GM23338 (cell line): ENCODE results near the gene SLC25A36. TPM values are rescaled to one million over a fixed set of nuclear protein-coding genes. Genes with fewer than 3 reads are reported as not detected.
A peak's percentile ranks its signal among the peaks of the same experiment; 100 is the strongest.

Experiments
- ATAC-seq: fragments of 200-7000 bp; cut with Tn5 transposase; 3 replicates; pipeline ENCODE4 v1.9.1; 2020
- DNase-seq: peaks from one replicate; pipeline ENCODE4 v3.0.0-alpha.2; 2015; ENCODE audit warnings: low spot score
- H2AFZ ChIP-seq: fragments of 200-600 bp; sonication (generic); 2 replicates; pipeline ENCODE4 v1.8.0; 2016; ENCODE audit warnings: antibody characterized with exemption, mild to moderate bottlenecking, moderate library complexity
- H3F3A ChIP-seq: fragments of 200-600 bp; sonication (generic); replicated peaks from 2 replicates; pipeline ENCODE4 v1.8.0; 2017; ENCODE audit warnings: antibody characterized with exemption, mixed run types, low read depth
- H3K27ac ChIP-seq: fragments of 200-600 bp; sonication (generic); 2 replicates; pipeline ENCODE4 v1.6.1; 2016; ENCODE audit warnings: low read depth
- H3K27me3 ChIP-seq: fragments of 200-600 bp; sonication (generic); 2 replicates; pipeline ENCODE4 v1.8.0; 2016; ENCODE audit warnings: mild to moderate bottlenecking, mixed run types, moderate library complexity; ENCODE audit not compliant: insufficient read depth
- H3K36me3 ChIP-seq: fragments of 200-600 bp; sonication (generic); 2 replicates; pipeline ENCODE4 v1.8.0; 2016; ENCODE audit warnings: mild to moderate bottlenecking; ENCODE audit not compliant: insufficient read depth
- H3K4me1 ChIP-seq: fragments of 200-600 bp; sonication (generic); 2 replicates; pipeline ENCODE4 v1.8.0; 2016; ENCODE audit warnings: mild to moderate bottlenecking, moderate library complexity; ENCODE audit not compliant: insufficient read depth
- H3K4me2 ChIP-seq: fragments of 200-600 bp; sonication (generic); 2 replicates; pipeline ENCODE4 v1.7.1; 2017; ENCODE audit warnings: mixed run types
- H3K4me3 ChIP-seq: fragments of 200-600 bp; sonication (generic); 2 replicates; pipeline ENCODE4 v1.6.1; 2016; ENCODE audit warnings: mixed run types
- H3K79me2 ChIP-seq: fragments of 200-600 bp; sonication (generic); replicated peaks from 2 replicates; pipeline ENCODE4 v1.8.0; 2017; ENCODE audit warnings: mild to moderate bottlenecking; ENCODE audit not compliant: insufficient read depth
- H3K9me2 ChIP-seq: fragments of 200-600 bp; sonication (generic); 2 replicates; pipeline ENCODE4 v1.8.0; 2017; ENCODE audit not compliant: insufficient read depth
- H4K20me1 ChIP-seq: fragments of 200-600 bp; sonication (generic); replicated peaks from 2 replicates; pipeline ENCODE4 v1.8.0; 2017; ENCODE audit warnings: mild to moderate bottlenecking; ENCODE audit not compliant: insufficient read depth
- H3K27ac Mint-ChIP-seq: 2 replicates; pipeline ENCODE4 v1.8.0; 2020; ENCODE audit warnings: inconsistent platforms, mild to moderate bottlenecking, moderate library complexity, mixed read lengths
- H3K27me3 Mint-ChIP-seq: 3 replicates; pipeline ENCODE4 v1.8.0; 2022; ENCODE audit warnings: low read depth, mild to moderate bottlenecking, moderate library complexity, mixed read lengths, inconsistent platforms; ENCODE audit not compliant: insufficient read depth, poor library complexity
- H3K36me3 Mint-ChIP-seq: 3 replicates; pipeline ENCODE4 v1.8.0; 2021; ENCODE audit warnings: low read depth, mild to moderate bottlenecking, inconsistent platforms, moderate library complexity, mixed read lengths
- H3K4me1 Mint-ChIP-seq: 3 replicates; pipeline ENCODE4 v1.8.0; 2020; ENCODE audit warnings: mild to moderate bottlenecking, inconsistent platforms, mixed read lengths
- H3K4me3 Mint-ChIP-seq: 3 replicates; pipeline ENCODE4 v1.8.0; 2021; ENCODE audit warnings: moderate library complexity, mild to moderate bottlenecking, inconsistent platforms, mixed read lengths
- H3K9me3 Mint-ChIP-seq: 3 replicates; pipeline ENCODE4 v1.8.0; 2020; ENCODE audit warnings: moderate library complexity, mild to moderate bottlenecking, inconsistent platforms, mixed read lengths
- CREB1 ChIP-seq: fragments of 250-450 bp; sonication (Bioruptor Pico); IDR thresholded peaks from 2 replicates; pipeline ENCODE4 v1.5.0; 2020; ENCODE audit warnings: low read depth, mild to moderate bottlenecking, moderate library complexity
- EZH2 ChIP-seq: fragments of 200-600 bp; sonication (generic); IDR thresholded peaks from one replicate; pipeline ENCODE4 v1.8.0; 2017; ENCODE audit warnings: antibody characterized with exemption, mild to moderate bottlenecking, low read depth; ENCODE audit not compliant: unreplicated experiment
- EZH2phosphoT487 ChIP-seq: fragments of 200-600 bp; sonication (generic); IDR thresholded peaks from one replicate; pipeline ENCODE4 v1.8.1; 2018; ENCODE audit warnings: antibody characterized with exemption; ENCODE audit not compliant: unreplicated experiment
- NANOG ChIP-seq: IDR thresholded peaks from 2 replicates; pipeline ENCODE4 v1.6.1; 2016; ENCODE audit warnings: antibody characterized with exemption, borderline replicate concordance
- POLR2AphosphoS5 ChIP-seq: IDR thresholded peaks from 2 replicates; pipeline ENCODE4 v1.6.1; 2016; ENCODE audit warnings: antibody characterized with exemption, low read depth
- STAT1 ChIP-seq: IDR thresholded peaks from one replicate; pipeline ENCODE4 v1.6.1; 2016; ENCODE audit warnings: antibody characterized with exemption; ENCODE audit not compliant: unreplicated experiment
- ZNF331 ChIP-seq: fragments of 250-450 bp; sonication (Bioruptor Pico); IDR thresholded peaks from 2 replicates; pipeline ENCODE4 v1.5.0; 2020; ENCODE audit warnings: low read depth, mild to moderate bottlenecking, moderate library complexity
- polyA plus RNA-seq: library from polyadenylated mRNA; unstranded; fragments of >200 nt; fragmentation: Nextera tagmentation; extraction: Ambion mirVana; gene quantifications from 2 replicates; pipeline ENCODE4 v1.2.1, GENCODE V29; 2016
- total RNA-seq: library from RNA; depleted of rRNA; stranded (reverse); fragments of >200 nt; shearing (Covaris generic); gene quantifications from 2 replicates; pipeline ENCODE4 v1.2.3, GENCODE V29; 2014
- TF ChIP-seq, protein P1 (sequence below): fragments of 250-450 bp; sonication (Bioruptor Pico); IDR thresholded peaks from 2 replicates; pipeline ENCODE4 v1.5.0; 2020; ENCODE audit warnings: mild to moderate bottlenecking, moderate library complexity
- TF ChIP-seq, protein P2 (sequence below), 2 experiments: fragments of 200-600 bp in 1 of 2; sonication (generic) in 1 of 2; conservative IDR thresholded peaks; 2 replicates each; pipeline versions ENCODE4 v1.5.1 to v1.6.1; 2016 to 2017; ENCODE audit warnings: antibody characterized with exemption in 2 of 2, low read depth in 2 of 2, mild to moderate bottlenecking in 2 of 2, moderate library complexity in 1 of 2
- TF ChIP-seq, protein P3 (sequence below): IDR thresholded peaks from 2 replicates; pipeline ENCODE4 v1.6.1; 2016; ENCODE audit warnings: antibody characterized with exemption

The SLC25A36 gene
- total and polyA plus RNA-seq, 2 experiments from 2014 or later = 113 to 123 TPM

DNA sequence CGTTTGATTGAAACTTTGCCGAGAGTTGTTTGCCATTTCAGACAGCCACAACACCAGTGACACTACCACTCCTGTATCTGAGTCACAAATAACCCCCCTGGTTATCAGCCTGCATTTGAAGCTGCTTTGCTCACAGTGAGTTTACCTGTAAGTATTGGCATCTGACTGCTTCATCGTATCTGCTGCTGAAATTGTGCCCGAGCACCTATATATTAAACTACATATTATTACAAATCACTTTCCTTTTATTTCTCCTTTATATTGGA, 70.3 kb downstream of the SLC25A36 start (continued):
- TF ChIP-seq, protein P1, sequence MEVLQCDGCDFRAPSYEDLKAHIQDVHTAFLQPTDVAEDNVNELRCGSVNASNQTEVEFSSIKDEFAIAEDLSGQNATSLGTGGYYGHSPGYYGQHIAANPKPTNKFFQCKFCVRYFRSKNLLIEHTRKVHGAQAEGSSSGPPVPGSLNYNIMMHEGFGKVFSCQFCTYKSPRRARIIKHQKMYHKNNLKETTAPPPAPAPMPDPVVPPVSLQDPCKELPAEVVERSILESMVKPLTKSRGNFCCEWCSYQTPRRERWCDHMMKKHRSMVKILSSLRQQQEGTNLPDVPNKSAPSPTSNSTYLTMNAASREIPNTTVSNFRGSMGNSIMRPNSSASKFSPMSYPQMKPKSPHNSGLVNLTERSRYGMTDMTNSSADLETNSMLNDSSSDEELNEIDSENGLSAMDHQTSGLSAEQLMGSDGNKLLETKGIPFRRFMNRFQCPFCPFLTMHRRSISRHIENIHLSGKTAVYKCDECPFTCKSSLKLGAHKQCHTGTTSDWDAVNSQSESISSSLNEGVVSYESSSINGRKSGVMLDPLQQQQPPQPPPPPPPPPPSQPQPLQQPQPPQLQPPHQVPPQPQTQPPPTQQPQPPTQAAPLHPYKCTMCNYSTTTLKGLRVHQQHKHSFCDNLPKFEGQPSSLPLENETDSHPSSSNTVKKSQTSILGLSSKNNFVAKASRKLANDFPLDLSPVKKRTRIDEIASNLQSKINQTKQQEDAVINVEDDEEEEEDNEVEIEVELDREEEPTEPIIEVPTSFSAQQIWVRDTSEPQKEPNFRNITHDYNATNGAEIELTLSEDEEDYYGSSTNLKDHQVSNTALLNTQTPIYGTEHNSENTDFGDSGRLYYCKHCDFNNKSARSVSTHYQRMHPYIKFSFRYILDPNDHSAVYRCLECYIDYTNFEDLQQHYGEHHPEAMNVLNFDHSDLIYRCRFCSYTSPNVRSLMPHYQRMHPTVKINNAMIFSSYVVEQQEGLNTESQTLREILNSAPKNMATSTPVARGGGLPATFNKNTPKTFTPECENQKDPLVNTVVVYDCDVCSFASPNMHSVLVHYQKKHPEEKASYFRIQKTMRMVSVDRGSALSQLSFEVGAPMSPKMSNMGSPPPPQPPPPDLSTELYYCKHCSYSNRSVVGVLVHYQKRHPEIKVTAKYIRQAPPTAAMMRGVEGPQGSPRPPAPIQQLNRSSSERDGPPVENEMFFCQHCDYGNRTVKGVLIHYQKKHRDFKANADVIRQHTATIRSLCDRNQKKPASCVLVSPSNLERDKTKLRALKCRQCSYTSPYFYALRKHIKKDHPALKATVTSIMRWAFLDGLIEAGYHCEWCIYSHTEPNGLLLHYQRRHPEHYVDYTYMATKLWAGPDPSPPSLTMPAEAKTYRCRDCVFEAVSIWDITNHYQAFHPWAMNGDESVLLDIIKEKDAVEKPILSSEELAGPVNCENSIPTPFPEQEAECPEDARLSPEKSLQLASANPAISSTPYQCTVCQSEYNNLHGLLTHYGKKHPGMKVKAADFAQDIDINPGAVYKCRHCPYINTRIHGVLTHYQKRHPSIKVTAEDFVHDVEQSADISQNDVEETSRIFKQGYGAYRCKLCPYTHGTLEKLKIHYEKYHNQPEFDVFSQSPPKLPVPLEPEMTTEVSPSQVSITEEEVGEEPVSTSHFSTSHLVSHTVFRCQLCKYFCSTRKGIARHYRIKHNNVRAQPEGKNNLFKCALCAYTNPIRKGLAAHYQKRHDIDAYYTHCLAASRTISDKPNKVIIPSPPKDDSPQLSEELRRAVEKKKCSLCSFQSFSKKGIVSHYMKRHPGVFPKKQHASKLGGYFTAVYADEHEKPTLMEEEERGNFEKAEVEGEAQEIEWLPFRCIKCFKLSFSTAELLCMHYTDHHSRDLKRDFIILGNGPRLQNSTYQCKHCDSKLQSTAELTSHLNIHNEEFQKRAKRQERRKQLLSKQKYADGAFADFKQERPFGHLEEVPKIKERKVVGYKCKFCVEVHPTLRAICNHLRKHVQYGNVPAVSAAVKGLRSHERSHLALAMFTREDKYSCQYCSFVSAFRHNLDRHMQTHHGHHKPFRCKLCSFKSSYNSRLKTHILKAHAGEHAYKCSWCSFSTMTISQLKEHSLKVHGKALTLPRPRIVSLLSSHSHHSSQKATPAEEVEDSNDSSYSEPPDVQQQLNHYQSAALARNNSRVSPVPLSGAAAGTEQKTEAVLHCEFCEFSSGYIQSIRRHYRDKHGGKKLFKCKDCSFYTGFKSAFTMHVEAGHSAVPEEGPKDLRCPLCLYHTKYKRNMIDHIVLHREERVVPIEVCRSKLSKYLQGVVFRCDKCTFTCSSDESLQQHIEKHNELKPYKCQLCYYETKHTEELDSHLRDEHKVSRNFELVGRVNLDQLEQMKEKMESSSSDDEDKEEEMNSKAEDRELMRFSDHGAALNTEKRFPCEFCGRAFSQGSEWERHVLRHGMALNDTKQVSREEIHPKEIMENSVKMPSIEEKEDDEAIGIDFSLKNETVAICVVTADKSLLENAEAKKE = no peak
- TF ChIP-seq NANOG (no peak), STAT1 (no peak), EZH2 (no peak)
- TF ChIP-seq, protein P2, sequence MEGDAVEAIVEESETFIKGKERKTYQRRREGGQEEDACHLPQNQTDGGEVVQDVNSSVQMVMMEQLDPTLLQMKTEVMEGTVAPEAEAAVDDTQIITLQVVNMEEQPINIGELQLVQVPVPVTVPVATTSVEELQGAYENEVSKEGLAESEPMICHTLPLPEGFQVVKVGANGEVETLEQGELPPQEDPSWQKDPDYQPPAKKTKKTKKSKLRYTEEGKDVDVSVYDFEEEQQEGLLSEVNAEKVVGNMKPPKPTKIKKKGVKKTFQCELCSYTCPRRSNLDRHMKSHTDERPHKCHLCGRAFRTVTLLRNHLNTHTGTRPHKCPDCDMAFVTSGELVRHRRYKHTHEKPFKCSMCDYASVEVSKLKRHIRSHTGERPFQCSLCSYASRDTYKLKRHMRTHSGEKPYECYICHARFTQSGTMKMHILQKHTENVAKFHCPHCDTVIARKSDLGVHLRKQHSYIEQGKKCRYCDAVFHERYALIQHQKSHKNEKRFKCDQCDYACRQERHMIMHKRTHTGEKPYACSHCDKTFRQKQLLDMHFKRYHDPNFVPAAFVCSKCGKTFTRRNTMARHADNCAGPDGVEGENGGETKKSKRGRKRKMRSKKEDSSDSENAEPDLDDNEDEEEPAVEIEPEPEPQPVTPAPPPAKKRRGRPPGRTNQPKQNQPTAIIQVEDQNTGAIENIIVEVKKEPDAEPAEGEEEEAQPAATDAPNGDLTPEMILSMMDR (conservative IDR thresholded peaks at IDR 0.05; ENCODE audit: low read depth in 2 of 2) = no peak

DNA sequence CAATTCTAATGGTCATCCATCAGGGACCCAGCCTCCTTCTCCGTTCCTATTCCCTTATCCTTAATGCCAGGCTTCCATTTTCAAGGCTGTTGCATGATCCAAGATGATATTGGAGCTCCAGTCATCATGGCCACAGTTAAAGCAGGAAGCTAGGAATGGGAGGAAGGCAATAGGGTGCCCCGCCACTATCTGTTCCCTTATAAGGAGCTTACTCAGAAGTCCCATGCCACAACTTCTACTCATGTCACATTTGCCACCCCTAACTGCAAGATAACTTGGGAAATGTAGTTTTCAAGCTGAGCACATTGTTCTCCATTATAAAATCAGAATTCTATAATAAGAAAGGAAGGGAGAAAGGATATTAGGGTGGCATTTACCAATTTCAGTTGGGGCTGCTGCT, 70.9 kb downstream of the SLC25A36 start:
- ATAC-seq (peak; percentile 73), DNase-seq (peak; percentile 47)
- no peak overlapping the region for H3K4me3 Mint-ChIP-seq
- no peaks in the 10 kb centered on the region for H3K27me3 Mint-ChIP-seq
- no peak overlapping the region for H3K27ac Mint-ChIP-seq
- Histone ChIP-seq H3K79me2 (no peaks in the 10 kb centered on the region), H3K4me3 (no peak overlapping the region), H3K4me1 (peaks cover 7% of the 10 kb centered on the region; the same call in 1 of the 2 replicates), H3K27ac (no peak overlapping the region), H3K27me3 (no peaks in the 10 kb centered on the region), H3K4me2 (no peak overlapping the region), H3K36me3 (no peaks in the 10 kb centered on the region), H3F3A (no peaks in the 10 kb centered on the region), H2AFZ (no peak overlapping the region), H4K20me1 (no peaks in the 10 kb centered on the region), H3K9me2 (0 out of 2 replicates have a peak, but pooled peaks cover 3% of the 10 kb centered on the region)
- H3K36me3 Mint-ChIP-seq = no peaks in the 10 kb centered on the region
- H3K9me3 Mint-ChIP-seq = 0 out of 3 replicates have a peak, but pooled peaks cover 2% of the 10 kb centered on the region
- H3K4me1 Mint-ChIP-seq = peaks cover 15% of the 10 kb centered on the region
- TF ChIP-seq, protein P3, sequence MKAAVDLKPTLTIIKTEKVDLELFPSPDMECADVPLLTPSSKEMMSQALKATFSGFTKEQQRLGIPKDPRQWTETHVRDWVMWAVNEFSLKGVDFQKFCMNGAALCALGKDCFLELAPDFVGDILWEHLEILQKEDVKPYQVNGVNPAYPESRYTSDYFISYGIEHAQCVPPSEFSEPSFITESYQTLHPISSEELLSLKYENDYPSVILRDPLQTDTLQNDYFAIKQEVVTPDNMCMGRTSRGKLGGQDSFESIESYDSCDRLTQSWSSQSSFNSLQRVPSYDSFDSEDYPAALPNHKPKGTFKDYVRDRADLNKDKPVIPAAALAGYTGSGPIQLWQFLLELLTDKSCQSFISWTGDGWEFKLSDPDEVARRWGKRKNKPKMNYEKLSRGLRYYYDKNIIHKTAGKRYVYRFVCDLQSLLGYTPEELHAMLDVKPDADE = no peak
- no peak for TF ChIP-seq POLR2AphosphoS5
- TF ChIP-seq EZH2 = no peak
- TF ChIP-seq EZH2phosphoT487 = no peak
- TF ChIP-seq CREB1 (CRISPR knock-in tag) = no peak
- no peak for TF ChIP-seq ZNF331 (CRISPR knock-in tag)
